GM12878 (cell line): ENCODE measurements around the gene CSMD2. TPM values are rescaled to one million over a fixed set of nuclear protein-coding genes. Genes with fewer than 3 reads are reported as not detected.

Experiments used
- ATAC-seq: fragments of 200-7000 bp; cut with Tn5 transposase; 3 replicates; pipeline ENCODE4 v1.9.1; 2020; ENCODE audit warnings: mild to moderate bottlenecking, moderate library complexity
- BruUV-seq: library from RNA; stranded (reverse); fragments of 400-500 nt; replicated peaks from 2 replicates; lab custom pipeline; 2021; lab: Mats Ljungman, UMichigan
- CTCF ChIA-PET: fragments of 300-600 bp; sonication (Branson Sonifier 250); formaldehyde crosslinking; extraction: SDS; loops from one replicate; lab custom pipeline; 2021; ENCODE audit warnings: inconsistent platforms; lab: Yijun Ruan, JAX
- POLR2A ChIA-PET: fragments of 350-600 bp; formaldehyde crosslinking; extraction: SDS; loops from one replicate; lab custom pipeline; 2021; ENCODE audit warnings: inconsistent platforms; lab: Charles Lee
- RAD21 ChIA-PET: fragments of 300-600 bp; sonication (Branson Sonifier 250); formaldehyde crosslinking; loops from one replicate; lab custom pipeline; 2023; ENCODE audit warnings: antibody characterized with exemption; ENCODE audit not compliant: unreplicated experiment; lab: Charles Lee
- SMC1A ChIA-PET: fragments of 300-600 bp; sonication (Branson Sonifier 250); formaldehyde crosslinking; loops from one replicate; lab custom pipeline; 2023; ENCODE audit not compliant: unreplicated experiment, uncharacterized antibody; lab: Charles Lee
- DNase-seq: peaks from one replicate; pipeline ENCODE4 v3.0.0-alpha.2; 2011; ENCODE audit warnings: low read depth, low spot score
- FAIRE-seq: peaks from 3 replicates; lab custom pipeline; 2011; peaks lifted over from hg19 to GRCh38; lab: Jason Lieb, UNC
- H2AFZ ChIP-seq: 2 replicates; pipeline ENCODE4 v1.6.0; 2011; ENCODE audit warnings: low read depth, low read length, control low read depth; ENCODE audit not compliant: control insufficient read depth
- H3K27ac ChIP-seq: 2 replicates; pipeline ENCODE4 v1.5.1; 2011; ENCODE audit warnings: control low read depth; ENCODE audit not compliant: control insufficient read depth, insufficient read depth
- H3K27me3 ChIP-seq, 2 experiments: replicated peaks in 1 of 2; 2 replicates each; pipeline versions ENCODE4 v1.6.0 to v1.6.1; 2011; ENCODE audit warnings: low read length in 1 of 2; ENCODE audit not compliant: control insufficient read depth in 2 of 2, insufficient read depth in 2 of 2
- H3K36me3 ChIP-seq, 2 experiments: 2 replicates each; pipeline ENCODE4 v1.5.1; 2011; ENCODE audit warnings: low read length in 1 of 2; ENCODE audit not compliant: control insufficient read depth in 2 of 2, insufficient read depth in 2 of 2
- H3K4me1 ChIP-seq: 2 replicates; pipeline ENCODE4 v1.6.1; 2011; ENCODE audit warnings: mild to moderate bottlenecking, low read length, moderate library complexity, mixed read lengths; ENCODE audit not compliant: control insufficient read depth, insufficient read depth
- H3K4me2 ChIP-seq: 2 replicates; pipeline ENCODE4 v1.6.0; 2011; ENCODE audit warnings: control low read depth; ENCODE audit not compliant: control insufficient read depth, insufficient read depth
- H3K4me3 ChIP-seq: fragments of 200-600 bp; sonication (generic); 2 replicates; pipeline ENCODE4 v1.5.1; 2016
- H3K79me2 ChIP-seq: 2 replicates; pipeline ENCODE4 v1.6.0; 2011; ENCODE audit warnings: low read length; ENCODE audit not compliant: control insufficient read depth, insufficient read depth
- H3K9ac ChIP-seq: 2 replicates; pipeline ENCODE4 v1.8.0; 2011; ENCODE audit warnings: low read length, control low read depth, mixed read lengths; ENCODE audit not compliant: control insufficient read depth, insufficient read depth
- H3K9me3 ChIP-seq: replicated peaks from 3 replicates; pipeline ENCODE4 v1.5.1; 2011; ENCODE audit warnings: mild to moderate bottlenecking, low read length; ENCODE audit not compliant: control insufficient read depth, insufficient read depth
- H4K20me1 ChIP-seq: 2 replicates; pipeline ENCODE4 v1.6.0; 2011; ENCODE audit not compliant: control insufficient read depth, insufficient read depth
- BCLAF1 ChIP-seq: fragments of 450-650 bp; IDR thresholded peaks from 2 replicates; pipeline ENCODE4 v1.6.1; 2017; ENCODE audit warnings: antibody characterized with exemption, mild to moderate bottlenecking, moderate library complexity
- BRCA1 ChIP-seq: IDR thresholded peaks from 2 replicates; pipeline ENCODE4 v1.6.1; 2011; ENCODE audit warnings: low read depth, low read length, improper control_type of control experiment
- CBFB ChIP-seq: IDR thresholded peaks from 2 replicates; pipeline ENCODE4 v1.6.1; 2016; ENCODE audit warnings: antibody characterized with exemption, low read depth
- CHD2 ChIP-seq: IDR thresholded peaks from 2 replicates; pipeline ENCODE4 v1.6.1; 2011; ENCODE audit warnings: low read depth, low read length, improper control_type of control experiment, borderline replicate concordance
- EP300 ChIP-seq, 2 experiments: fragments of 150-350 bp in 1 of 2; IDR thresholded peaks; 2 replicates each; pipeline ENCODE4 v1.6.1; 2011 to 2012; ENCODE audit warnings: low read depth in 2 of 2, low read length in 2 of 2, borderline replicate concordance in 1 of 2, improper control_type of control experiment in 1 of 2, inconsistent platforms in 1 of 2; ENCODE audit not compliant: control insufficient read depth in 1 of 2
- MEF2A ChIP-seq: IDR thresholded peaks from 2 replicates; pipeline ENCODE4 v1.6.1; 2011; ENCODE audit warnings: low read depth, mild to moderate bottlenecking, low read length, moderate library complexity; ENCODE audit not compliant: insufficient read depth
- MYB ChIP-seq: fragments of 150-350 bp; IDR thresholded peaks from 2 replicates; pipeline ENCODE4 v1.6.1; 2014; ENCODE audit warnings: mild to moderate bottlenecking, low read depth, low read length, borderline replicate concordance
- NR2C2 ChIP-seq: IDR thresholded peaks from 2 replicates; pipeline ENCODE4 v1.6.1; 2011; ENCODE audit warnings: borderline replicate concordance, low read depth; ENCODE audit not compliant: control insufficient read depth, insufficient read length
- NR2F1 ChIP-seq: fragments of 450-650 bp; conservative IDR thresholded peaks from 2 replicates; pipeline ENCODE4 v1.6.1; 2017; ENCODE audit warnings: mild to moderate bottlenecking
- SUPT20H ChIP-seq: IDR thresholded peaks from 2 replicates; pipeline ENCODE4 v1.6.1; 2011; ENCODE audit warnings: low read depth, mild to moderate bottlenecking, low read length, moderate library complexity, borderline replicate concordance; ENCODE audit not compliant: control insufficient read depth
- ZNF384 ChIP-seq: IDR thresholded peaks from 2 replicates; pipeline ENCODE4 v1.6.1; 2012; ENCODE audit warnings: low read depth, mild to moderate bottlenecking, low read length, improper control_type of control experiment, borderline replicate concordance
- WGBS: methylation state at CpG from one replicate; pipeline ENCODE4 v1.1.6; 2016; ENCODE audit warnings: low lambda C conversion rate; ENCODE audit not compliant: insufficient replicate concordance, insufficient coverage; ENCODE audit errors: missing lambda C conversion rate; 5-methylcytosine and 5-hydroxymethylcytosine counted together
- in situ Hi-C: fragments of 300-500 bp; cut with MboI; formaldehyde crosslinking; loops from 9 replicates; pipeline ENCODE4 v1.14.3; 2018; ENCODE audit warnings: mixed read lengths
- intact Hi-C: fragments of 100-400 bp; cut with micrococcal nuclease; formaldehyde crosslinking; loops from one replicate; pipeline ENCODE4 v1.14.2; 2022; ENCODE audit not compliant: unreplicated experiment
- polyA plus RNA-seq, 11 experiments: library from polyadenylated mRNA; depleted of rRNA in 4 of 11; unstranded in 6 of 11; stranded (reverse) in 5 of 11; fragments of >200 nt; fragmentation: Nextera tagmentation in 4 of 11; fragmentation: Illumina TruSeq in 1 of 11; extraction: Ambion mirVana in 4 of 11; extraction: Trizol in 1 of 11; gene quantifications; 1 replicate in 1 of 11; 2 replicates in 10 of 11; pipeline versions ENCODE4 v1.2.1 to v1.2.3, GENCODE V29; 2011 to 2016; ENCODE audit warnings: inconsistent platforms in 2 of 11, missing spikeins in 2 of 11, low read depth in 1 of 11
- total RNA-seq, 4 experiments: library from RNA; depleted of rRNA in 3 of 4; stranded (reverse); fragments of >200 nt in 3 of 4; fragmentation: Illumina TruSeq in 1 of 4; extraction: Trizol in 1 of 4; gene quantifications; 2 replicates each; pipeline versions ENCODE4 v1.2.1 to v1.2.3, GENCODE V29; 2013 to 2021
- TF ChIP-seq, protein P1 (sequence below): fragments of 450-650 bp; IDR thresholded peaks from 2 replicates; pipeline ENCODE4 v1.6.1; 2014; ENCODE audit warnings: mild to moderate bottlenecking
- TF ChIP-seq, protein P2 (sequence below): IDR thresholded peaks from 2 replicates; pipeline ENCODE4 v1.6.1; 2012; ENCODE audit warnings: mild to moderate bottlenecking, low read depth, low read length

Gene CSMD2
- total and polyA plus RNA-seq, 10 of the 15 experiments (the other 5 are each of a cell fraction or from before 2014, with no cell fraction given): under 0.01 TPM; not detected in 9

- Histone ChIP-seq H3K36me3 (no peaks in the 10 kb centered on the region), H3K4me3 (no peak overlapping the region), H2AFZ (no peak overlapping the region), H4K20me1 (no peaks in the 10 kb centered on the region), H3K27ac (no peak overlapping the region), H3K4me2 (no peak overlapping the region), H3K9me3 (no peaks in the 10 kb centered on the region), H3K27me3 (0 out of 4 replicates have a peak, but pooled peaks cover 0 to 1% of the 10 kb centered on the region in 2 experiments), H3K9ac (no peak overlapping the region), H3K79me2 (no peaks in the 10 kb centered on the region), H3K4me1 (no peaks in the 10 kb centered on the region)
- no TSS peak for BruUV-seq
- 10% methylated on average over 7 of the region's 7 CpGs for WGBS
- FAIRE-seq: no peak
- no peak for DNase-seq
- ATAC-seq: no peak
- ChIA-PET SMC1A (no interaction called here), POLR2A (interaction anchor here (0.6 kb wide), 1 partner anchor 135 kb away, joined by 4 read pairs; no protein-coding TSS in a partner anchor), CTCF (no interaction called here), RAD21 (no interaction called here)
- intact Hi-C loops (no loop called here), in situ Hi-C loops (no loop called here)
- TF ChIP-seq CHD2 (no peak), MEF2A (no peak), BRCA1 (no peak), NR2C2 (no peak), SUPT20H (no peak), CBFB (no peak), NR2F1 (no peak), BCLAF1 (no peak), MYB (no peak), EP300 (IDR thresholded peaks at IDR 0.05; ENCODE audit: borderline replicate concordance in 1 of 2, control insufficient read depth in 1 of 2, low read depth in 2 of 2, low read length in 2 of 2) (no peak), ZNF384 (no peak)
- TF ChIP-seq, protein P1, sequence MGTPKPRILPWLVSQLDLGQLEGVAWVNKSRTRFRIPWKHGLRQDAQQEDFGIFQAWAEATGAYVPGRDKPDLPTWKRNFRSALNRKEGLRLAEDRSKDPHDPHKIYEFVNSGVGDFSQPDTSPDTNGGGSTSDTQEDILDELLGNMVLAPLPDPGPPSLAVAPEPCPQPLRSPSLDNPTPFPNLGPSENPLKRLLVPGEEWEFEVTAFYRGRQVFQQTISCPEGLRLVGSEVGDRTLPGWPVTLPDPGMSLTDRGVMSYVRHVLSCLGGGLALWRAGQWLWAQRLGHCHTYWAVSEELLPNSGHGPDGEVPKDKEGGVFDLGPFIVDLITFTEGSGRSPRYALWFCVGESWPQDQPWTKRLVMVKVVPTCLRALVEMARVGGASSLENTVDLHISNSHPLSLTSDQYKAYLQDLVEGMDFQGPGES: no peak
- TF ChIP-seq, protein P2, sequence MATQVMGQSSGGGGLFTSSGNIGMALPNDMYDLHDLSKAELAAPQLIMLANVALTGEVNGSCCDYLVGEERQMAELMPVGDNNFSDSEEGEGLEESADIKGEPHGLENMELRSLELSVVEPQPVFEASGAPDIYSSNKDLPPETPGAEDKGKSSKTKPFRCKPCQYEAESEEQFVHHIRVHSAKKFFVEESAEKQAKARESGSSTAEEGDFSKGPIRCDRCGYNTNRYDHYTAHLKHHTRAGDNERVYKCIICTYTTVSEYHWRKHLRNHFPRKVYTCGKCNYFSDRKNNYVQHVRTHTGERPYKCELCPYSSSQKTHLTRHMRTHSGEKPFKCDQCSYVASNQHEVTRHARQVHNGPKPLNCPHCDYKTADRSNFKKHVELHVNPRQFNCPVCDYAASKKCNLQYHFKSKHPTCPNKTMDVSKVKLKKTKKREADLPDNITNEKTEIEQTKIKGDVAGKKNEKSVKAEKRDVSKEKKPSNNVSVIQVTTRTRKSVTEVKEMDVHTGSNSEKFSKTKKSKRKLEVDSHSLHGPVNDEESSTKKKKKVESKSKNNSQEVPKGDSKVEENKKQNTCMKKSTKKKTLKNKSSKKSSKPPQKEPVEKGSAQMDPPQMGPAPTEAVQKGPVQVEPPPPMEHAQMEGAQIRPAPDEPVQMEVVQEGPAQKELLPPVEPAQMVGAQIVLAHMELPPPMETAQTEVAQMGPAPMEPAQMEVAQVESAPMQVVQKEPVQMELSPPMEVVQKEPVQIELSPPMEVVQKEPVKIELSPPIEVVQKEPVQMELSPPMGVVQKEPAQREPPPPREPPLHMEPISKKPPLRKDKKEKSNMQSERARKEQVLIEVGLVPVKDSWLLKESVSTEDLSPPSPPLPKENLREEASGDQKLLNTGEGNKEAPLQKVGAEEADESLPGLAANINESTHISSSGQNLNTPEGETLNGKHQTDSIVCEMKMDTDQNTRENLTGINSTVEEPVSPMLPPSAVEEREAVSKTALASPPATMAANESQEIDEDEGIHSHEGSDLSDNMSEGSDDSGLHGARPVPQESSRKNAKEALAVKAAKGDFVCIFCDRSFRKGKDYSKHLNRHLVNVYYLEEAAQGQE: no peak
Observed at GRCh38 chr1:33692206-33693188, 472.5 kb downstream of the CSMD2 start.
